ENCODE data around the gene GNA14.
"Not testable (repeated sequence)": the region's sequence is repeated elsewhere in the genome, so short reads cannot be mapped to it uniquely, and the experiment has no call there.

Gene GNA14

GRCh38 chr9:77587042-77587441 is 61.1 kb downstream of the GNA14 start:
- DNase-seq: no peak

- DNase-seq: no peak
Measured at GRCh38 chr9:77586591-77586990, 61.5 kb downstream of the GNA14 start.

- no peak for DNase-seq
Measured at GRCh38 chr9:77585335-77585786, 62.8 kb downstream of the GNA14 start.

GRCh38 chr9:77584927-77585326 is 63.2 kb downstream of the GNA14 start:
- DNase-seq: not testable (repeated sequence)

GRCh38 chr9:77582961-77583576 is 65.1 kb downstream of the GNA14 start:
- no peak for DNase-seq

GRCh38 chr9:77582525-77582924 is 65.6 kb downstream of the GNA14 start:
- no peak for DNase-seq

GRCh38 chr9:77575785-77576184 is 72.3 kb downstream of the GNA14 start:
- no peak for DNase-seq

- no peak for DNase-seq
Measured at GRCh38 chr9:77569335-77569734, 78.8 kb downstream of the GNA14 start.

- DNase-seq: no peak
Measured at GRCh38 chr9:77563174-77563573, 84.9 kb downstream of the GNA14 start.

- no peak for DNase-seq
Measured at GRCh38 chr9:77562019-77562748, 85.9 kb downstream of the GNA14 start.

GRCh38 chr9:77561331-77562018 is 86.6 kb downstream of the GNA14 start:
- DNase-seq: no peak

- no peak for DNase-seq
Measured at GRCh38 chr9:77556396-77556795, 91.7 kb downstream of the GNA14 start.

GRCh38 chr9:77554586-77555105 is 93.5 kb downstream of the GNA14 start:
- DNase-seq: no peak

- no peak for DNase-seq
Measured at GRCh38 chr9:77547106-77547730, 100.9 kb downstream of the GNA14 start.

- DNase-seq: no peak
Measured at GRCh38 chr9:77546376-77546950, 101.7 kb downstream of the GNA14 start.

- no peak for DNase-seq
Measured at GRCh38 chr9:77544546-77544945, 103.6 kb downstream of the GNA14 start.

GRCh38 chr9:77543131-77543822 is 104.8 kb downstream of the GNA14 start:
- no peak for DNase-seq

- DNase-seq: no peak
Measured at GRCh38 chr9:77541600-77541999, 106.5 kb downstream of the GNA14 start.

- DNase-seq: no peak
Measured at GRCh38 chr9:77541055-77541454, 107.1 kb downstream of the GNA14 start.

GRCh38 chr9:77534376-77535057 is 113.6 kb downstream of the GNA14 start:
- no peak for DNase-seq

GRCh38 chr9:77533671-77534070 is 114.5 kb downstream of the GNA14 start:
- DNase-seq: no peak

GRCh38 chr9:77532607-77533006 is 115.5 kb downstream of the GNA14 start:
- no peak for DNase-seq

Data from kidney glomerular epithelial cell (primary cell).